Trophoblast cell (in vitro differentiated cells and primary cell): ENCODE results near the gene GLMP. TPM values are rescaled to one million over a fixed set of nuclear protein-coding genes. Genes with fewer than 3 reads are reported as not detected.

ENCODE experiments used
- DNase-seq, 2 donors: peaks; one replicate each; pipeline ENCODE4 v3.0.0-alpha.2; 2016
- H2AFZ ChIP-seq: 2 replicates; pipeline ENCODE4 v1.6.1; 2013; ENCODE audit warnings: low read length, moderate library complexity, mild to moderate bottlenecking; ENCODE audit not compliant: insufficient read depth, poor library complexity
- H2AK5ac ChIP-seq: 2 replicates; pipeline ENCODE4 v1.6.1; 2013; ENCODE audit warnings: mild to moderate bottlenecking, low read length
- H2BK120ac ChIP-seq: 2 replicates; pipeline ENCODE4 v1.6.1; 2013; ENCODE audit warnings: low read length, mild to moderate bottlenecking, moderate library complexity; ENCODE audit not compliant: insufficient read depth, poor library complexity
- H2BK12ac ChIP-seq: 2 replicates; pipeline ENCODE4 v1.6.1; 2013; ENCODE audit warnings: mild to moderate bottlenecking, low read length, moderate library complexity
- H2BK5ac ChIP-seq: 2 replicates; pipeline ENCODE4 v1.6.1; 2013; ENCODE audit warnings: low read length, low read depth, moderate library complexity, mild to moderate bottlenecking; ENCODE audit not compliant: poor library complexity
- H3K14ac ChIP-seq: 2 replicates; pipeline ENCODE4 v1.6.1; 2013; ENCODE audit warnings: mild to moderate bottlenecking, low read length
- H3K18ac ChIP-seq: 2 replicates; pipeline ENCODE4 v1.6.1; 2013; ENCODE audit warnings: mild to moderate bottlenecking, low read length
- H3K23ac ChIP-seq: 2 replicates; pipeline ENCODE4 v1.6.1; 2013; ENCODE audit warnings: low read length
- H3K27ac ChIP-seq: 2 replicates; pipeline ENCODE4 v1.5.1; 2013; ENCODE audit warnings: low read depth, mild to moderate bottlenecking, inconsistent platforms, low read length, moderate library complexity
- H3K27me3 ChIP-seq: 2 replicates; pipeline ENCODE4 v1.6.1; 2013; ENCODE audit warnings: inconsistent platforms, mild to moderate bottlenecking, low read length, moderate library complexity; ENCODE audit not compliant: insufficient read depth
- H3K36me3 ChIP-seq, 2 experiments: 1 replicate in 1 of 2; 2 replicates in 1 of 2; pipeline ENCODE4 v1.6.1; 2013; ENCODE audit warnings: low read length in 2 of 2, mild to moderate bottlenecking in 2 of 2, moderate library complexity in 1 of 2; ENCODE audit not compliant: insufficient read depth in 2 of 2, control insufficient read depth in 1 of 2
- H3K4ac ChIP-seq: 2 replicates; pipeline ENCODE4 v1.6.1; 2013; ENCODE audit warnings: low read depth, mild to moderate bottlenecking, low read length, moderate library complexity
- H3K4me1 ChIP-seq, 2 experiments: 1 replicate in 1 of 2; 2 replicates in 1 of 2; pipeline ENCODE4 v1.6.1; 2013; ENCODE audit warnings: low read length in 2 of 2, mild to moderate bottlenecking in 2 of 2, moderate library complexity in 1 of 2; ENCODE audit not compliant: insufficient read depth in 2 of 2, control insufficient read depth in 1 of 2
- H3K4me2 ChIP-seq: 2 replicates; pipeline ENCODE4 v1.6.1; 2013; ENCODE audit warnings: inconsistent platforms, mild to moderate bottlenecking, low read length, moderate library complexity
- H3K4me3 ChIP-seq: 2 replicates; pipeline ENCODE4 v1.5.1; 2013; ENCODE audit warnings: mild to moderate bottlenecking, low read depth, low read length, inconsistent platforms
- H3K79me1 ChIP-seq: one replicate; pipeline ENCODE4 v1.6.1; 2013; ENCODE audit warnings: low read length
- H3K79me2 ChIP-seq: 2 replicates; pipeline ENCODE4 v1.6.1; 2013; ENCODE audit warnings: low read length, mild to moderate bottlenecking; ENCODE audit not compliant: control insufficient read depth, insufficient read depth, poor library complexity
- H3K9ac ChIP-seq: 2 replicates; pipeline ENCODE4 v1.6.1; 2013; ENCODE audit warnings: mild to moderate bottlenecking, low read length
- H3K9me3 ChIP-seq: 2 replicates; pipeline ENCODE4 v1.6.1; 2013; ENCODE audit warnings: low read depth, mild to moderate bottlenecking, control low read depth, inconsistent platforms, low read length; ENCODE audit not compliant: insufficient read depth
- H4K12ac ChIP-seq: 2 replicates; pipeline ENCODE4 v1.6.1; 2013; ENCODE audit warnings: low read depth, mild to moderate bottlenecking, low read length, moderate library complexity
- H4K8ac ChIP-seq: 2 replicates; pipeline ENCODE4 v1.6.1; 2013; ENCODE audit warnings: low read depth, mild to moderate bottlenecking, low read length, moderate library complexity
- H4K91ac ChIP-seq: one replicate; pipeline ENCODE4 v1.6.1; 2013; ENCODE audit warnings: low read depth, mild to moderate bottlenecking, low read length, moderate library complexity
- WGBS: extraction: QIAGEN DNeasy Blood & Tissue Kit; methylation state at CpG from one replicate; pipeline ENCODE4 v1.1.7; 2013; ENCODE audit warnings: missing lambda C conversion rate; ENCODE audit not compliant: insufficient read length, insufficient coverage; ENCODE audit errors: extremely low coverage; 5-methylcytosine and 5-hydroxymethylcytosine counted together
- polyA plus RNA-seq: library from polyadenylated mRNA; stranded (reverse); fragments of 200-250 nt; gene quantifications from 2 replicates; pipeline ENCODE4 v1.2.3, GENCODE V29; 2013

The GLMP gene
- 64.4 and 70.4 TPM in 2 replicates for polyA plus RNA-seq

- whole genome bisulfite sequencing: no CpG with 5 or more reads among the region's 17 CpGs
- peak within 1 kb of the TSS; percentile 13 for H2AK5ac ChIP-seq
- H3K79me1 ChIP-seq: peaks cover 7% of the 10 kb centered on the region
- H3K4ac ChIP-seq: peak within 1 kb of the TSS; percentile 75
- no peak within 1 kb of the TSS for H3K27ac ChIP-seq
- peaks cover 7% of the 10 kb centered on the region for H3K79me2 ChIP-seq
- H4K12ac ChIP-seq: peak within 1 kb of the TSS; percentile 78
- H3K14ac ChIP-seq: peak within 1 kb of the TSS; percentile 67
- H3K4me2 ChIP-seq: peak within 1 kb of the TSS; percentile 91
- H2AFZ ChIP-seq: peak within 1 kb of the TSS; percentile 93
- no peaks in the 10 kb centered on the region for H3K9me3 ChIP-seq
- H3K9ac ChIP-seq: peak within 1 kb of the TSS; percentile 75
- H3K18ac ChIP-seq: peak within 1 kb of the TSS; percentile 75
- DNase-seq: peak; percentile 33 to 65
- H2BK120ac ChIP-seq: no peak within 1 kb of the TSS
- peak within 1 kb of the TSS; percentile 74 for H4K91ac ChIP-seq
- H2BK12ac ChIP-seq: no peak within 1 kb of the TSS
- H3K23ac ChIP-seq: no peak within 1 kb of the TSS
- peaks cover 7 to 9% of the 10 kb centered on the region in 2 experiments for H3K4me1 ChIP-seq
- peak within 1 kb of the TSS; percentile 16 for H2BK5ac ChIP-seq
- peaks cover 11 to 12% of the 10 kb centered on the region in 2 experiments for H3K36me3 ChIP-seq
- H3K4me3 ChIP-seq: peak within 1 kb of the TSS; percentile 81
- no peaks in the 10 kb centered on the region for H3K27me3 ChIP-seq
- peak within 1 kb of the TSS; percentile 93 for H4K8ac ChIP-seq
Measured at GRCh38 chr1:156295391-156295947, at the start of gene GLMP. Gene GLMP (minus strand): TSS chr1:156295679. CDS start chr1:156295645, 34 bp downstream.

- H2BK120ac ChIP-seq: no peak overlapping the region
Measured at GRCh38 chr1:156344409-156344808, 48.9 kb upstream of the GLMP start.

GRCh38 chr1:156342166-156342955, 46.9 kb upstream of the GLMP start:
- Histone ChIP-seq H2BK5ac (no peak overlapping the region), H3K4me2 (no peak overlapping the region), H3K9me3 (no peaks in the 10 kb centered on the region), H3K18ac (no peak overlapping the region), H2AFZ (no peak overlapping the region), H3K79me1 (peaks cover 5% of the 10 kb centered on the region), H3K4me3 (no peak overlapping the region), H4K8ac (no peak overlapping the region), H3K27me3 (no peaks in the 10 kb centered on the region), H3K4me1 (peaks cover 0 to 2% of the 10 kb centered on the region in 2 experiments), H4K91ac (no peak overlapping the region), H4K12ac (no peak overlapping the region), H3K23ac (no peak overlapping the region), H3K79me2 (peaks cover 4% of the 10 kb centered on the region), H3K9ac (no peak overlapping the region), H2AK5ac (no peak overlapping the region), H2BK120ac (no peak overlapping the region), H3K27ac (no peak overlapping the region), H3K4ac (no peak overlapping the region), H2BK12ac (no peak overlapping the region), H3K14ac (no peak overlapping the region), H3K36me3 (no peaks in the 10 kb centered on the region)
- no peak for DNase-seq
- no CpG with 5 or more reads among the region's 1 CpG for WGBS

More at GRCh38 chr1:156344409-156344808, 48.9 kb upstream of the GLMP start:
- H3K9ac ChIP-seq: no peak overlapping the region
- no peak overlapping the region for H2BK5ac ChIP-seq
- no peak overlapping the region for H3K4me3 ChIP-seq
- no peak overlapping the region for H2BK12ac ChIP-seq
- no peak overlapping the region for H2AK5ac ChIP-seq
- H3K27ac ChIP-seq: no peak overlapping the region
- DNase-seq: no peak
- no peak overlapping the region for H3K4ac ChIP-seq
- H3K27me3 ChIP-seq: no peaks in the 10 kb centered on the region
- H2AFZ ChIP-seq: no peak overlapping the region
- no peak overlapping the region for H3K23ac ChIP-seq
- H3K9me3 ChIP-seq: no peaks in the 10 kb centered on the region
- H4K8ac ChIP-seq: no peak overlapping the region
- H3K79me1 ChIP-seq: no peaks in the 10 kb centered on the region
- H3K14ac ChIP-seq: no peak overlapping the region
- H3K79me2 ChIP-seq: no peaks in the 10 kb centered on the region
- H3K4me1 ChIP-seq: peaks cover 0 to 2% of the 10 kb centered on the region in 2 experiments
- H3K4me2 ChIP-seq: no peak overlapping the region
- WGBS: no CpG with 5 or more reads among the region's 3 CpGs
- H4K12ac ChIP-seq: no peak overlapping the region
- H3K18ac ChIP-seq: no peak overlapping the region
- H3K36me3 ChIP-seq: no peaks in the 10 kb centered on the region
- H4K91ac ChIP-seq: no peak overlapping the region

GRCh38 chr1:156338180-156338976, 42.9 kb upstream of the GLMP start, which contains the start of the genes CCT3 and TSACC:
Gene CCT3 (minus strand): TSS chr1:156338292. CDS start chr1:156338184, 108 bp downstream.
Gene TSACC (plus strand): TSS chr1:156338526. CDS start chr1:156339758, 1,232 bp downstream.
- H3K36me3 ChIP-seq: peaks cover 5 to 14% of the 10 kb centered on the region in 2 experiments
- H3K23ac ChIP-seq: no peak within 1 kb of the TSS
- no peaks in the 10 kb centered on the region for H3K27me3 ChIP-seq
- H3K4me1 ChIP-seq: peaks cover 3 to 4% of the 10 kb centered on the region in 2 experiments
- no CpG with 5 or more reads among the region's 47 CpGs for WGBS
- H4K91ac ChIP-seq: peak within 1 kb of the TSS; percentile 75
- DNase-seq: peak; percentile 99 to 100
- peak within 1 kb of the TSS; percentile 78 for H3K18ac ChIP-seq
- peak within 1 kb of the TSS; percentile 59 for H3K27ac ChIP-seq
- H3K9ac ChIP-seq: peak within 1 kb of the TSS; percentile 96
- H3K14ac ChIP-seq: peak within 1 kb of the TSS; percentile 83
- H2BK120ac ChIP-seq: peak within 1 kb of the TSS; percentile 67
- no peaks in the 10 kb centered on the region for H3K9me3 ChIP-seq
- H2AK5ac ChIP-seq: no peak within 1 kb of the TSS
- H3K79me2 ChIP-seq: peaks cover 9% of the 10 kb centered on the region
- peak within 1 kb of the TSS; percentile 81 for H2AFZ ChIP-seq
- peak within 1 kb of the TSS; percentile 88 for H3K4me2 ChIP-seq
- peak within 1 kb of the TSS; percentile 91 for H4K8ac ChIP-seq
- peak within 1 kb of the TSS; percentile 97 for H3K4ac ChIP-seq
- peak within 1 kb of the TSS; percentile 92 for H3K4me3 ChIP-seq
- H2BK5ac ChIP-seq: no peak within 1 kb of the TSS
- H4K12ac ChIP-seq: peak within 1 kb of the TSS; percentile 90
- H2BK12ac ChIP-seq: no peak within 1 kb of the TSS
- peaks cover 5% of the 10 kb centered on the region for H3K79me1 ChIP-seq
